H1 (cell line): ENCODE measurements around the gene FOXC1. TPM values are rescaled to one million over a fixed set of nuclear protein-coding genes. Genes with fewer than 3 reads are reported as not detected.

Experiments used
- CTCF ChIA-PET: fragments of 300-600 bp; sonication (Branson Sonifier 250); formaldehyde crosslinking; loops from one replicate; lab custom pipeline; 2021; ENCODE audit not compliant: partially characterized antibody; lab: Charles Lee
- POLR2A ChIA-PET: fragments of 300-600 bp; sonication (Branson Sonifier 250); formaldehyde crosslinking; loops from one replicate; lab custom pipeline; 2021; ENCODE audit warnings: inconsistent platforms; ENCODE audit not compliant: partially characterized antibody; lab: Charles Lee
- DNase-seq, 2 experiments: peaks; one replicate each; pipeline versions ENCODE4 v3.0.0 to v3.0.0-alpha.2; 2010 to 2022; ENCODE audit warnings: low spot score in 2 of 2, low read depth in 1 of 2, mixed read lengths in 1 of 2
- FAIRE-seq: peaks from 2 replicates; lab custom pipeline; 2011; peaks lifted over from hg19 to GRCh38; lab: Jason Lieb, UNC
- H2AFZ ChIP-seq: 2 replicates; pipeline ENCODE4 v1.8.1; 2012; ENCODE audit warnings: low read length, inconsistent platforms
- H2AK5ac ChIP-seq: 2 replicates; pipeline ENCODE4 v1.6.1; 2013; ENCODE audit warnings: low read depth, low read length
- H2BK120ac ChIP-seq: replicated peaks from 2 replicates; pipeline ENCODE3; 2013; ENCODE audit warnings: low read depth, low read length, inconsistent platforms
- H2BK12ac ChIP-seq: 2 replicates; pipeline ENCODE4 v1.6.1; 2013; ENCODE audit warnings: low read depth, low read length
- H2BK15ac ChIP-seq: 2 replicates; pipeline ENCODE4 v1.6.1; 2013; ENCODE audit warnings: low read length
- H2BK20ac ChIP-seq: 2 replicates; pipeline ENCODE4 v1.6.1; 2013; ENCODE audit warnings: low read length
- H2BK5ac ChIP-seq: 2 replicates; pipeline ENCODE4 v1.6.1; 2013; ENCODE audit warnings: low read depth, low read length
- H3K14ac ChIP-seq: 2 replicates; pipeline ENCODE4 v1.6.1; 2013; ENCODE audit warnings: inconsistent platforms; ENCODE audit not compliant: insufficient read length
- H3K18ac ChIP-seq: 2 replicates; pipeline ENCODE4 v1.6.1; 2013; ENCODE audit warnings: low read length; ENCODE audit errors: extremely low read depth
- H3K23ac ChIP-seq: 2 replicates; pipeline ENCODE4 v1.6.1; 2013; ENCODE audit warnings: inconsistent platforms; ENCODE audit not compliant: insufficient read length
- H3K23me2 ChIP-seq: 2 replicates; pipeline ENCODE4 v1.6.1; 2013; ENCODE audit warnings: low read depth, low read length
- H3K27ac ChIP-seq: 2 replicates; pipeline ENCODE4 v1.6.1; 2011; ENCODE audit warnings: low read depth, low read length, inconsistent platforms
- H3K27me3 ChIP-seq, 4 experiments: replicated peaks in 1 of 4; 1 replicate in 1 of 4; 2 replicates in 3 of 4; pipeline versions ENCODE4 v1.6.1 to v1.8.1; 2011 to 2013; ENCODE audit warnings: low read length in 3 of 4, mild to moderate bottlenecking in 3 of 4, inconsistent platforms in 2 of 4, mixed read lengths in 2 of 4, moderate library complexity in 1 of 4; ENCODE audit not compliant: control insufficient read depth in 3 of 4, insufficient read depth in 3 of 4; ENCODE audit errors: extremely low read depth in 1 of 4
- H3K36me3 ChIP-seq, 4 experiments: 2 replicates each; pipeline versions ENCODE4 v1.6.1 to v1.8.1; 2011 to 2013; ENCODE audit warnings: mild to moderate bottlenecking in 4 of 4, low read length in 3 of 4, moderate library complexity in 2 of 4, control low read depth in 1 of 4, inconsistent platforms in 1 of 4; ENCODE audit not compliant: insufficient read depth in 4 of 4, control insufficient read depth in 2 of 4
- H3K4ac ChIP-seq: replicated peaks from 2 replicates; pipeline ENCODE3; 2013; ENCODE audit warnings: low read length, low read depth, mixed read lengths, inconsistent platforms; ENCODE audit not compliant: insufficient read length
- H3K4me1 ChIP-seq, 4 experiments: replicated peaks in 1 of 4; 1 replicate in 1 of 4; 2 replicates in 3 of 4; pipeline versions ENCODE4 v1.6.1 to v1.8.1; 2011 to 2013; ENCODE audit warnings: low read length in 3 of 4, inconsistent platforms in 2 of 4, mixed read lengths in 1 of 4; ENCODE audit not compliant: insufficient read depth in 4 of 4, control insufficient read depth in 3 of 4
- H3K4me2 ChIP-seq, 2 experiments: 2 replicates each; pipeline versions ENCODE4 v1.6.1 to v1.8.1; 2011 to 2013; ENCODE audit warnings: low read depth in 2 of 2, low read length in 2 of 2, control low read depth in 1 of 2, inconsistent platforms in 1 of 2, mild to moderate bottlenecking in 1 of 2; ENCODE audit not compliant: insufficient read depth in 1 of 2
- H3K4me3 ChIP-seq, 4 experiments: fragments of 200-600, 300-600 bp in 1 of 4; sonication (generic), shearing (Covaris generic), sonication (Bioruptor Twin) in 1 of 4; 2 replicates each; pipeline versions ENCODE4 v1.5.1 to v1.8.1; 2011 to 2016; ENCODE audit warnings: low read length in 4 of 4, low read depth in 3 of 4, control low read depth in 2 of 4, inconsistent platforms in 2 of 4, mild to moderate bottlenecking in 2 of 4, mixed read lengths in 1 of 4, moderate library complexity in 1 of 4; ENCODE audit not compliant: insufficient read depth in 2 of 4; ENCODE audit errors: extremely low read depth in 1 of 4
- H3K56ac ChIP-seq: replicated peaks from 2 replicates; pipeline ENCODE3; 2013; ENCODE audit warnings: low read depth, mild to moderate bottlenecking, mixed read lengths, low read length, inconsistent platforms; ENCODE audit not compliant: insufficient read length
- H3K79me1 ChIP-seq: 2 replicates; pipeline ENCODE4 v1.6.1; 2013; ENCODE audit warnings: low read depth, low read length, control low read depth
- H3K79me2 ChIP-seq, 2 experiments: 2 replicates each; pipeline versions ENCODE4 v1.6.1 to v1.8.1; 2012 to 2013; ENCODE audit warnings: low read length in 2 of 2, mild to moderate bottlenecking in 2 of 2, inconsistent platforms in 1 of 2; ENCODE audit not compliant: insufficient read depth in 2 of 2, control insufficient read depth in 1 of 2
- H3K9ac ChIP-seq, 4 experiments: replicated peaks in 1 of 4; 1 replicate in 1 of 4; 2 replicates in 3 of 4; pipeline versions ENCODE4 v1.6.1 to v1.8.1; 2011 to 2013; ENCODE audit warnings: low read depth in 3 of 4, low read length in 3 of 4, control low read depth in 2 of 4, mild to moderate bottlenecking in 2 of 4, moderate library complexity in 2 of 4, inconsistent platforms in 1 of 4; ENCODE audit errors: extremely low read depth in 1 of 4
- H3K9me3 ChIP-seq, 2 experiments: 2 replicates each; pipeline versions ENCODE4 v1.6.1 to v1.8.1; 2012 to 2013; ENCODE audit warnings: mild to moderate bottlenecking in 2 of 2, moderate library complexity in 2 of 2, control low read depth in 1 of 2, inconsistent platforms in 1 of 2, low read depth in 1 of 2, low read length in 1 of 2, mixed read lengths in 1 of 2; ENCODE audit not compliant: insufficient read depth in 2 of 2
- H4K20me1 ChIP-seq, 2 experiments: replicated peaks in 1 of 2; 2 replicates each; pipeline versions ENCODE3 to v1.8.1; 2011 to 2013; ENCODE audit warnings: inconsistent platforms in 2 of 2, low read length in 2 of 2, mild to moderate bottlenecking in 1 of 2; ENCODE audit not compliant: insufficient read depth in 2 of 2, control insufficient read depth in 1 of 2
- H4K5ac ChIP-seq: 2 replicates; pipeline ENCODE4 v1.6.1; 2013; ENCODE audit warnings: low read length, low read depth, mixed read lengths, inconsistent platforms; ENCODE audit not compliant: insufficient read length
- H4K8ac ChIP-seq: 2 replicates; pipeline ENCODE4 v1.8.0; 2013; ENCODE audit warnings: mild to moderate bottlenecking, moderate library complexity, low read length, inconsistent platforms; ENCODE audit not compliant: insufficient read depth; ENCODE audit errors: extremely low read depth
- H4K91ac ChIP-seq: replicated peaks from 2 replicates; pipeline ENCODE3; 2013; ENCODE audit warnings: low read length, mixed read lengths, inconsistent platforms; ENCODE audit not compliant: insufficient read length
- ATF2 ChIP-seq: IDR thresholded peaks from 2 replicates; pipeline ENCODE4 v1.6.1; 2012; ENCODE audit warnings: low read length, inconsistent platforms
- CBX5 ChIP-seq: fragments of 300-800, 300-1000 bp; sonication (generic); IDR thresholded peaks from 2 replicates; pipeline ENCODE4 v1.7.1; 2016; ENCODE audit warnings: antibody characterized with exemption, low read length, low read depth
- E2F6 ChIP-seq: IDR thresholded peaks from 2 replicates; pipeline ENCODE4 v1.6.1; 2012; ENCODE audit warnings: inconsistent platforms
- HDAC6 ChIP-seq: IDR thresholded peaks from one replicate; pipeline ENCODE4 v1.7.1; 2012; ENCODE audit warnings: low read depth, mild to moderate bottlenecking, inconsistent platforms, low read length, moderate library complexity
- MAX ChIP-seq: IDR thresholded peaks from 2 replicates; pipeline ENCODE4 v1.6.1; 2012; ENCODE audit warnings: inconsistent platforms
- POLR2A ChIP-seq, 2 experiments: IDR thresholded peaks; 1 replicate in 1 of 2; 2 replicates in 1 of 2; pipeline ENCODE4 v1.6.1; 2011; ENCODE audit warnings: low read depth in 2 of 2, low read length in 2 of 2, mild to moderate bottlenecking in 2 of 2; ENCODE audit errors: control extremely low read depth in 1 of 2
- POLR2AphosphoS5 ChIP-seq: IDR thresholded peaks from 2 replicates; pipeline ENCODE4 v1.6.1; 2011; ENCODE audit warnings: low read depth, low read length
- SUZ12 ChIP-seq: fragments of 200-600 bp; sonication (generic); IDR thresholded peaks from 2 replicates; pipeline ENCODE4 v1.6.1; 2012; ENCODE audit warnings: mild to moderate bottlenecking, inconsistent platforms, low read length, moderate library complexity, mixed read lengths
- TAF7 ChIP-seq: optimal IDR thresholded peaks from 2 replicates; pipeline ENCODE3; 2011; ENCODE audit warnings: low read depth, mild to moderate bottlenecking, inconsistent platforms, low read length, moderate library complexity, borderline replicate concordance
- WGBS, 2 experiments: shearing (Covaris generic) in 1 of 2; methylation state at CpG; one replicate each; pipeline versions ENCODE4 v1.1.6 to v1.1.7; 2013 to 2015; ENCODE audit warnings: low lambda C conversion rate in 2 of 2, mixed read lengths in 2 of 2, inconsistent platforms in 1 of 2, low coverage in 1 of 2, missing lambda C conversion rate in 1 of 2; ENCODE audit not compliant: insufficient replicate concordance in 2 of 2, insufficient coverage in 1 of 2, insufficient read length in 1 of 2; ENCODE audit errors: extremely low coverage in 1 of 2, missing lambda C conversion rate in 1 of 2; 5-methylcytosine and 5-hydroxymethylcytosine counted together
- polyA plus RNA-seq, 7 experiments: library from polyadenylated mRNA; depleted of rRNA in 3 of 7; stranded (reverse) in 5 of 7; unstranded in 2 of 7; fragments of >200 nt in 5 of 7; fragments of 200-250 nt in 2 of 7; gene quantifications; 1 replicate in 5 of 7; 2 replicates in 1 of 7; 4 replicates in 1 of 7; pipeline versions ENCODE4 v1.2.1 to v1.2.3, GENCODE V29; 2011 to 2013; ENCODE audit warnings: missing spikeins in 2 of 7, mixed read lengths in 2 of 7
- total RNA-seq: library from RNA; stranded (reverse); fragmentation: NEBNext Ultra II Directional; extraction: Animal tissue kit (Norgen Biotek cat#: 25700); gene quantifications from 2 replicates; pipeline ENCODE4 v1.2.1, GENCODE V29; 2021

Gene FOXC1
- total and polyA plus RNA-seq, 2 of the 8 experiments (the other 6 are each of a cell fraction or from before 2014, with no cell fraction given) = 0.22 TPM; not detected in 1

GRCh38 chr6:1654054-1654453 is 44.3 kb downstream of the FOXC1 start:
- H3K9me3 ChIP-seq = no peaks in the 10 kb centered on the region
- no peak overlapping the region for H2BK20ac ChIP-seq
- no peak overlapping the region for H4K8ac ChIP-seq
- POLR2A ChIA-PET = no interaction called here
- H3K79me1 ChIP-seq = no peaks in the 10 kb centered on the region
- no peak for DNase-seq
- no peak overlapping the region for H3K14ac ChIP-seq
- H2AFZ ChIP-seq = no peak overlapping the region
- H2BK5ac ChIP-seq = no peak overlapping the region
- H3K27me3 ChIP-seq = no peaks in the 10 kb centered on the region
- no peak overlapping the region for H4K91ac ChIP-seq
- no peak overlapping the region for H3K4me2 ChIP-seq
- CTCF ChIA-PET = interaction anchor here (0.9 kb wide), 1 partner anchor 21 kb away, joined by 3 read pairs; no protein-coding TSS in a partner anchor
- no peak overlapping the region for H2BK120ac ChIP-seq
- H2BK15ac ChIP-seq = no peak overlapping the region
- no peak overlapping the region for H2BK12ac ChIP-seq
- H3K18ac ChIP-seq = no peak overlapping the region
- WGBS, 2 experiments = 91% methylated on average over 4 of the region's 4 CpGs; no CpG with 5 or more reads in 1 of the 2 experiments
- no peak overlapping the region for H3K23ac ChIP-seq
- TF ChIP-seq CBX5 (no peak), POLR2AphosphoS5 (no peak), MAX (no peak), E2F6 (no peak), HDAC6 (no peak), TAF7 (no peak), ATF2 (no peak), SUZ12 (no peak), POLR2A (IDR thresholded peaks at IDR 0.05; ENCODE audit: control extremely low read depth in 1 of 2, low read depth in 2 of 2, low read length in 2 of 2) (no peak)
- no peak overlapping the region for H3K4ac ChIP-seq
- no peak overlapping the region for H3K9ac ChIP-seq
- no peak overlapping the region for H3K4me3 ChIP-seq
- no peak overlapping the region for H2AK5ac ChIP-seq
- H3K23me2 ChIP-seq = no peaks in the 10 kb centered on the region
- no peaks in the 10 kb centered on the region for H3K79me2 ChIP-seq
- no peak overlapping the region for H4K5ac ChIP-seq
- H3K27ac ChIP-seq = no peak overlapping the region
- no peaks in the 10 kb centered on the region for H3K36me3 ChIP-seq
- H3K4me1 ChIP-seq = no peaks in the 10 kb centered on the region
- H3K56ac ChIP-seq = no peak overlapping the region
- FAIRE-seq = no peak
- no peaks in the 10 kb centered on the region for H4K20me1 ChIP-seq
